Nucleus accumbens (tissue), 56 donors: ENCODE data around the gene ANKRD12.

Experiments
- DNase-seq, 56 donors: peaks; one replicate each; lab custom pipeline; 2025; lab: John Stamatoyannopoulos, UW

Gene ANKRD12

GRCh38 chr18:9221040-9221439 lies 84.5 kb downstream of the ANKRD12 start:
- DNase-seq = no peak

GRCh38 chr18:9221661-9222060 lies 85.1 kb downstream of the ANKRD12 start:
- DNase-seq = no peak

GRCh38 chr18:9223356-9223755 lies 86.8 kb downstream of the ANKRD12 start:
- DNase-seq = no peak

- no peak for DNase-seq
Measured at GRCh38 chr18:9226463-9226862, 89.9 kb downstream of the ANKRD12 start.

- no peak for DNase-seq
Measured at GRCh38 chr18:9231852-9232486, 95.4 kb downstream of the ANKRD12 start.

- DNase-seq = no peak
Measured at GRCh38 chr18:9232977-9233376, 96.4 kb downstream of the ANKRD12 start.

GRCh38 chr18:9233771-9234440 lies 97.3 kb downstream of the ANKRD12 start:
- peak in 24 of 56 donors; percentile 1 to 49 (median 12) for DNase-seq

GRCh38 chr18:9234528-9234927 lies 97.9 kb downstream of the ANKRD12 start:
- no peak for DNase-seq

- DNase-seq = no peak
Measured at GRCh38 chr18:9237981-9238380, 101.4 kb downstream of the ANKRD12 start.

GRCh38 chr18:9239720-9240119 lies 103.1 kb downstream of the ANKRD12 start:
- DNase-seq = no peak

- no peak for DNase-seq
Measured at GRCh38 chr18:9240270-9240669, 103.7 kb downstream of the ANKRD12 start.

- DNase-seq = no peak
Measured at GRCh38 chr18:9243029-9243428, 106.4 kb downstream of the ANKRD12 start.

- DNase-seq = no peak
Measured at GRCh38 chr18:9244376-9244775, 107.8 kb downstream of the ANKRD12 start.

- no peak for DNase-seq
Measured at GRCh38 chr18:9248661-9249060, 112.1 kb downstream of the ANKRD12 start.

- no peak for DNase-seq
Measured at GRCh38 chr18:9249254-9249653, 112.7 kb downstream of the ANKRD12 start.

GRCh38 chr18:9259173-9259572 lies 122.6 kb downstream of the ANKRD12 start:
- DNase-seq = no peak

GRCh38 chr18:9260388-9261380 lies 124.1 kb downstream of the ANKRD12 start:
- DNase-seq = no peak

GRCh38 chr18:9263264-9263663 lies 126.7 kb downstream of the ANKRD12 start:
- DNase-seq = no peak

GRCh38 chr18:9264797-9265196 lies 128.2 kb downstream of the ANKRD12 start:
- peak in 2 of 56 donors; percentile 1 to 12 for DNase-seq

- DNase-seq = no peak
Measured at GRCh38 chr18:9273221-9273620, 136.6 kb downstream of the ANKRD12 start.

GRCh38 chr18:9275890-9276289 lies 139.3 kb downstream of the ANKRD12 start:
- no peak for DNase-seq
